Sigmoid colon (tissue), 4 donors: ENCODE results near the gene TSPAN11.

Experiments used
- EP300 ChIP-seq, 4 donors: sonication (generic); formaldehyde crosslinking; IDR thresholded peaks; one replicate each; pipeline ENCODE4 v1.6.1; 2017; ENCODE audit warnings: antibody characterized with exemption in 4 of 4
- TF ChIP-seq, protein P1 (sequence below), 4 experiments: fragments of 450-650 bp in 3 of 4; fragments of 200-600 bp in 1 of 4; IDR thresholded peaks; one replicate each; pipeline ENCODE4 v1.5.1; 2016 to 2019; ENCODE audit warnings: antibody characterized with exemption in 4 of 4, mild to moderate bottlenecking in 3 of 4, moderate library complexity in 2 of 4

DNA sequence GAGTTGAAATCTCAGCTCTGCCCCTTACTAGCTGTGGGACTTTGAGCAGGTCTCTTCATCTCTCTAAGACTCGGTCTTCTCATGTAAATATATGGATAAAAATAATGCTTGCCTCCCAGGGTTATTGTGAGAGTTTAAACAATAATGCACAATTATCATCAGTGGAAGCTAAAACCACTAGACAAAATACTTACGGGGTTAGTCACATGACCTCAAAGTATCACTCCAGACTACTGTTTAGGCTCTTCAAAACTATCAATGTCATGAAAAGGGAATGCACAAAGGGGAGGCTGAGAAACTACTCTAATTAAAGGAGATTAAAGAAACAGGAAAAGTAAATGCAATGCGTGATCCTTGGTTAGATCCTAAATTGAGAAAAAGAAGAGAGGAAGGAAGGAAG is 24.5 kb upstream of the TSPAN11 start:
- TF ChIP-seq, protein P1, sequence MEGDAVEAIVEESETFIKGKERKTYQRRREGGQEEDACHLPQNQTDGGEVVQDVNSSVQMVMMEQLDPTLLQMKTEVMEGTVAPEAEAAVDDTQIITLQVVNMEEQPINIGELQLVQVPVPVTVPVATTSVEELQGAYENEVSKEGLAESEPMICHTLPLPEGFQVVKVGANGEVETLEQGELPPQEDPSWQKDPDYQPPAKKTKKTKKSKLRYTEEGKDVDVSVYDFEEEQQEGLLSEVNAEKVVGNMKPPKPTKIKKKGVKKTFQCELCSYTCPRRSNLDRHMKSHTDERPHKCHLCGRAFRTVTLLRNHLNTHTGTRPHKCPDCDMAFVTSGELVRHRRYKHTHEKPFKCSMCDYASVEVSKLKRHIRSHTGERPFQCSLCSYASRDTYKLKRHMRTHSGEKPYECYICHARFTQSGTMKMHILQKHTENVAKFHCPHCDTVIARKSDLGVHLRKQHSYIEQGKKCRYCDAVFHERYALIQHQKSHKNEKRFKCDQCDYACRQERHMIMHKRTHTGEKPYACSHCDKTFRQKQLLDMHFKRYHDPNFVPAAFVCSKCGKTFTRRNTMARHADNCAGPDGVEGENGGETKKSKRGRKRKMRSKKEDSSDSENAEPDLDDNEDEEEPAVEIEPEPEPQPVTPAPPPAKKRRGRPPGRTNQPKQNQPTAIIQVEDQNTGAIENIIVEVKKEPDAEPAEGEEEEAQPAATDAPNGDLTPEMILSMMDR (IDR thresholded peaks at IDR 0.05), result no peak
- TF ChIP-seq EP300 (IDR thresholded peaks at IDR 0.05), result no peak
